ENCODE measurements around the gene RSRC1.

DNA sequence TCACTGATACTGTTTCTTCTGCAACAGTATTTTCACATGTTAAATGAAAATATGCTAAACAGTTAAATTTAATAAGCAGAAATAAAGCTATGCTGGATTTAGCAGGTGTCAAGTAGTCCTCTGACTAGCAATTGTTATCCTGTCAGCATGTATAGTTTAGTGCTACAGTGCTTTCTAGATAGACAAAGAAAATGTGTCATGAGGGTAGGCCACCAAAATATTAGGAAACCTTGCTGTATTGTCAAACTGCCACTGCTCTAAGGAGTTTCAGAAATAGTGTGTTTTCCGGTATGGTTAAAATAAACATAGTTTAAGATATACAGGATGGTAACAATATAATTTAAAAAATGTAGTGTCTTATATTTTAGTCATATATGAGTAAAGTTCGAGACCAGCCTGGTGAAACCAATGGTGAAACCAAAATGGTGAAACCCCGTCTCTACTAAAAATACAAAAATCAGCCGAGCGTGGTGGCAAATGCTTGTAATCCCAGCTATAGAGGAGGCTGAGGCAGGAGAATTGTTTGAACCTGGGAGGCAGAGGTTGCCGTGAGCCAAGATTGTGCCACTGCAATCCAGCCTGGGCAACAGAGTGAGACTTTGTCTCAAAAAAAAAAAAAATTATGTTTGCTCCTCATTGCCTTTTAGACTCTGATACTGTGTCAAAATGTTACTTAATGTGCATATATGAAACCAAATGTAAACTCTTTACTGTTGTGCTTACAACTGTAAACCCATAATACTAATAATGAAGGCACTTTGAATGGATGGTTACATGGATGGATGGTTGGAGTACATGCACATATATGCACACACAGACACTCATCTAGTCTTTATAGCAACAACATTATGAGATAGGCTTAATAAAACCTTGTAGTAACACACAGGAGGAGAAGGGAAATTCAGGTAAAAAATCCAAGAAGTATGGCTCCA lies 204.8 kb downstream of the RSRC1 start:
- TF ChIP-seq CTCF (IDR thresholded peaks at IDR 0.05 in 4 of 5, conservative IDR thresholded peaks at IDR 0.05 in 1 of 5) (no peak), POLR2A (IDR thresholded peaks at IDR 0.05) (no peak)

All from gastrocnemius medialis (tissue), 4 donors.